ENCODE measurements around the gene EFNA5.

DNA sequence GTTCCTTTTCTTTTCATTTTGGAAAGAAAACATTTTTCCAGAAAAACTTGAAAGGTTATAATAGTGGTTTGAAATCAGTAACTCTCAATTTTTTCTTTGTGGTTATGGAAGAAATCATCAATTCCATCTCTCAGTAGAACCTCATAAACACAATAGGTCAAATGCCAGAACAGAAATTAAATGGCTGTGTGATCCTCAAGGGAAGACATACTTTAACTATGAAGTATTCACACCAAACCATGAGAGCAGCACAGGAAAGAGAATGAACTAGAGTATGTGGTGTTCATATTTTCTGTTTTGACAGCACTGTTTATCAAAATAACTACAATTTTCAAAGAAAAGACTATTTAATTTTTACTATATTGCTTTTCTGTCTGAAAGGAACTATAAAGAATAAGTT lies 29.7 kb upstream of the EFNA5 start:
- TF ChIP-seq POLR2AphosphoS5 (IDR thresholded peaks at IDR 0.05; ENCODE audit: borderline replicate concordance, low read depth, low read length) (no peak), EZH2 (IDR thresholded peaks at IDR 0.05) (no peak), FOXP2 (optimal IDR thresholded peaks at IDR 0.05; ENCODE audit: control extremely low read depth, extremely low read length, insufficient read depth) (no peak)

Measured in SK-N-MC (cell line).